ENCODE measurements around the gene TMEM120B.

DNA sequence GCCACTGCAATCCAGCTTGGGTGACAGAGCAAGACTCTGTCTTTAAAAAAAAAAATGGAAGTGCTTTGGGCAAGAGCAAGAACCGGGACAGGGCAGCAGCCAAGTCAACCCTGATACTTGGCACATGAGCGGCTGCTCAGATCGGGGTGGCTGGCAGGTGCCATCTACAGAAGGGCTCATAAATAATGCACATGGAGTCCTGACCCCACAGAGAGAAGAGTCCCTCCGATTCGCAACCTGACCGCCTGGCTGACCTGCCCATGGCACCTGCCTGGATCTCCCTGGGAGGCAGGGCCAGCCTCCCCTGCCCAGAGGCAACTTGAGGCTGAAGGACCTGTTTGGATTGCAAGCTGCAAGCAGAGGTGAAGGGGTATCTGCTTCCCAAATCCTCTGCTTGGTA is 9.6 kb upstream of the TMEM120B start:
- TF ChIP-seq, protein P1, sequence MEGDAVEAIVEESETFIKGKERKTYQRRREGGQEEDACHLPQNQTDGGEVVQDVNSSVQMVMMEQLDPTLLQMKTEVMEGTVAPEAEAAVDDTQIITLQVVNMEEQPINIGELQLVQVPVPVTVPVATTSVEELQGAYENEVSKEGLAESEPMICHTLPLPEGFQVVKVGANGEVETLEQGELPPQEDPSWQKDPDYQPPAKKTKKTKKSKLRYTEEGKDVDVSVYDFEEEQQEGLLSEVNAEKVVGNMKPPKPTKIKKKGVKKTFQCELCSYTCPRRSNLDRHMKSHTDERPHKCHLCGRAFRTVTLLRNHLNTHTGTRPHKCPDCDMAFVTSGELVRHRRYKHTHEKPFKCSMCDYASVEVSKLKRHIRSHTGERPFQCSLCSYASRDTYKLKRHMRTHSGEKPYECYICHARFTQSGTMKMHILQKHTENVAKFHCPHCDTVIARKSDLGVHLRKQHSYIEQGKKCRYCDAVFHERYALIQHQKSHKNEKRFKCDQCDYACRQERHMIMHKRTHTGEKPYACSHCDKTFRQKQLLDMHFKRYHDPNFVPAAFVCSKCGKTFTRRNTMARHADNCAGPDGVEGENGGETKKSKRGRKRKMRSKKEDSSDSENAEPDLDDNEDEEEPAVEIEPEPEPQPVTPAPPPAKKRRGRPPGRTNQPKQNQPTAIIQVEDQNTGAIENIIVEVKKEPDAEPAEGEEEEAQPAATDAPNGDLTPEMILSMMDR (conservative IDR thresholded peaks at IDR 0.05; ENCODE audit: low read depth, low read length) = no peak
- TF ChIP-seq EZH2 (IDR thresholded peaks at IDR 0.05; ENCODE audit: borderline replicate concordance, low read depth, low read length, poor library complexity, severe bottlenecking) = no peak

Data from A673 (cell line).